Measurements from ENCODE around the gene PER1. TPM values are rescaled to one million over a fixed set of nuclear protein-coding genes. Genes with fewer than 3 reads are reported as not detected.

PER1 gene
- total and polyA plus RNA-seq, 9 of the 15 experiments (the other 6 are each of a cell fraction or from before 2014, with no cell fraction given): 0.13 to 26.0 (median 3.4) TPM

DNA sequence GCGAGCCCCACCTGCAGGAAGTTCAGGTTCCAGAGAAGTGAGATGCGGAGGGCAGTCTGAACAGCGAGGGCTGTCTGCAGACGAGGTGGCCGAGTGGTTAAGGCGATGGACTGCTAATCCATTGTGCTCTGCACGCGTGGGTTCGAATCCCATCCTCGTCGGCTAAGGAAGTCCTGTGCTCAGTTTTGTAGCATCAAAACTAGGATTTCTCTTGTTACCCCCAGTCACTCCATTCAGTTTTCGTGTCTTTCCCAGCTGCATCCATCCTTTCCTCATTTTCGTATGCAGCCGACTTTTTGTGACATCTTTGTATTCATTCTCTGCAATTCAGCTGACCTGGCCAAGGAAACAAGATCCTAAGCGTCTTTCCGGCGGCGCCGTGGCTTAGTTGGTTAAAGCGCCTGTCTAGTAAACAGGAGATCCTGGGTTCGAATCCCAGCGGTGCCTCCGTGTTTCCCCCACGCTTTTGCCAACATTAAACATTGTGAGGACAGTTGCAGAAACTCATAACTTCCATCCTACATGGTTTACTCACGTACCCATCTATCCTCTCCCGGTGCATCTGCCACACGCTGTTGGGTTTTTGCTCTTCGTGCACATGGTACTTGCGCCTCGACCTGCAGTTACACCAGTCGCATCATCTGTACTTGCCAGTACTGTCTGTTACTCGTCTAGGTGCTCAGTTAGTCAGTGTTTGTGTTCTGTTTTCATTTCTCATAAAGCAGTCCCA lies 34.7 kb upstream of the PER1 start:
- CTCF ChIA-PET (ENCODE audit: low intra/inter-chr PET ratio): interaction anchor here (0.6 to 1.3 kb wide), 3 partner anchors 25 to 50 kb away, joined by 3 to 5 read pairs (median 3); no protein-coding TSS in a partner anchor
- no peak for FAIRE-seq
- peaks cover 10% of the 10 kb centered on the region for H4K20me1 ChIP-seq (replicated peaks; ENCODE audit: control insufficient read depth, insufficient read depth, low read length)
- ATAC-seq: peak; percentile 53
- no peaks in the 10 kb centered on the region for H3K9me3 ChIP-seq (replicated peaks; ENCODE audit: control insufficient read depth, insufficient read depth, low read depth, low read length)
- no TSS peak for BruUV-seq (replicated peaks)
- in situ Hi-C loops (cut with MboI) (no loop called here), intact Hi-C loops (cut with micrococcal nuclease) (loop anchor here (1.0 to 10.0 kb wide), 5 partner anchors 34 to 118 kb away; no protein-coding TSS in a partner anchor)
- H3K27ac ChIP-seq (ENCODE audit: extremely low read depth, low read depth, low read length): peak overlapping the region; percentile 95
- POLR2A ChIA-PET: interaction anchor here (0.7 to 2.9 kb wide), 2 partner anchors 14 to 41 kb away, joined by 3 to 27 read pairs; no protein-coding TSS in a partner anchor
- H3K27me3 ChIP-seq (ENCODE audit: control insufficient read depth in 2 of 2, insufficient read depth in 2 of 2, low read length in 2 of 2): no peaks in the 10 kb centered on the region
- WGBS (ENCODE audit: insufficient coverage, low coverage, missing lambda C conversion rate): under 1% methylated on average over 29 of the region's 32 CpGs
- peak overlapping the region; percentile 97 for H2AFZ ChIP-seq (ENCODE audit: low read depth, low read length)
- H3K4me1 ChIP-seq (replicated peaks in 1 of 2; ENCODE audit: control insufficient read depth in 2 of 2, insufficient read depth in 2 of 2, low read length in 2 of 2): peaks cover 27 to 33% of the 10 kb centered on the region in 2 experiments
- no peaks in the 10 kb centered on the region for H3K9me1 ChIP-seq (ENCODE audit: control insufficient read depth, insufficient read depth, low read length)
- no peaks in the 10 kb centered on the region for H3K36me3 ChIP-seq (ENCODE audit: control insufficient read depth, insufficient read depth, low read length)
- peak overlapping the region; percentile 100 for H3K4me2 ChIP-seq (ENCODE audit: insufficient read depth, low read length)
- DNase-seq (ENCODE audit: extremely low read depth in 1 of 4, low spot score in 3 of 4): peak; percentile 47 to 92 (median 56)
- peaks cover 18% of the 10 kb centered on the region for H3K79me2 ChIP-seq (ENCODE audit: control insufficient read depth, insufficient read depth, low read length)
- H3K4me3 ChIP-seq: peak overlapping the region; percentile 94
- H3K9ac ChIP-seq (ENCODE audit: insufficient read depth in 1 of 2, low read depth in 2 of 2, low read length in 2 of 2): peak overlapping the region; percentile 81 to 93
- TF ChIP-seq ZNF282 (CRISPR knock-in tag; IDR thresholded peaks at IDR 0.05) (no peak), POLR3A (IDR thresholded peaks at IDR 0.05; ENCODE audit: borderline replicate concordance, extremely low read depth, insufficient read depth, insufficient read length) (peak; percentile 86), ZFP36 (IDR thresholded peaks at IDR 0.05; ENCODE audit: low read depth, low read length, partially characterized antibody) (peak; percentile 30), GTF2F1 (IDR thresholded peaks at IDR 0.05; ENCODE audit: low read depth, low read length) (peak; percentile 66), EP300 (IDR thresholded peaks at IDR 0.05; ENCODE audit: low read length) (peak; percentile 49; the same call in 1 of the 2 replicates), RB1 (IDR thresholded peaks at IDR 0.05; ENCODE audit: low read depth) (peak; percentile 24; the same call in 1 of the 2 replicates), POLR3G (IDR thresholded peaks at IDR 0.05; ENCODE audit: extremely low read depth, insufficient read length, insufficient replicate concordance) (peak; percentile 25), FIP1L1 (IDR thresholded peaks at IDR 0.05; ENCODE audit: low read depth, low read length, poor library complexity, severe bottlenecking) (no peak), CREM (IDR thresholded peaks at IDR 0.05; ENCODE audit: low read depth) (peak; percentile 65), ZC3H11A (IDR thresholded peaks at IDR 0.05; ENCODE audit: low read depth, low read length) (no peak), TEAD2 (tag; IDR thresholded peaks at IDR 0.05) (no peak), RFX5 (IDR thresholded peaks at IDR 0.05; ENCODE audit: low read depth, low read length) (peak; percentile 62; the same call in 1 of the 2 replicates), CHD2 (IDR thresholded peaks at IDR 0.05; ENCODE audit: low read depth, low read length) (0 out of 2 replicates have a peak, but pooled peaks have one; percentile 36), RBM14 (IDR thresholded peaks at IDR 0.05; ENCODE audit: borderline replicate concordance, insufficient read depth, low read depth, low read length) (no peak), FOXP1 (CRISPR knock-in tag; IDR thresholded peaks at IDR 0.05) (peak; percentile 72; the same call in 1 of the 2 replicates), SMAD4 (CRISPR knock-in tag; conservative IDR thresholded peaks at IDR 0.05) (0 out of 2 replicates have a peak, but pooled peaks have one; percentile 34)
- TF ChIP-seq, protein P1, sequence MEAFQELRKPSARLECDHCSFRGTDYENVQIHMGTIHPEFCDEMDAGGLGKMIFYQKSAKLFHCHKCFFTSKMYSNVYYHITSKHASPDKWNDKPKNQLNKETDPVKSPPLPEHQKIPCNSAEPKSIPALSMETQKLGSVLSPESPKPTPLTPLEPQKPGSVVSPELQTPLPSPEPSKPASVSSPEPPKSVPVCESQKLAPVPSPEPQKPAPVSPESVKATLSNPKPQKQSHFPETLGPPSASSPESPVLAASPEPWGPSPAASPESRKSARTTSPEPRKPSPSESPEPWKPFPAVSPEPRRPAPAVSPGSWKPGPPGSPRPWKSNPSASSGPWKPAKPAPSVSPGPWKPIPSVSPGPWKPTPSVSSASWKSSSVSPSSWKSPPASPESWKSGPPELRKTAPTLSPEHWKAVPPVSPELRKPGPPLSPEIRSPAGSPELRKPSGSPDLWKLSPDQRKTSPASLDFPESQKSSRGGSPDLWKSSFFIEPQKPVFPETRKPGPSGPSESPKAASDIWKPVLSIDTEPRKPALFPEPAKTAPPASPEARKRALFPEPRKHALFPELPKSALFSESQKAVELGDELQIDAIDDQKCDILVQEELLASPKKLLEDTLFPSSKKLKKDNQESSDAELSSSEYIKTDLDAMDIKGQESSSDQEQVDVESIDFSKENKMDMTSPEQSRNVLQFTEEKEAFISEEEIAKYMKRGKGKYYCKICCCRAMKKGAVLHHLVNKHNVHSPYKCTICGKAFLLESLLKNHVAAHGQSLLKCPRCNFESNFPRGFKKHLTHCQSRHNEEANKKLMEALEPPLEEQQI (IDR thresholded peaks at IDR 0.05): peak; percentile 87
- TF ChIP-seq, protein P2, sequence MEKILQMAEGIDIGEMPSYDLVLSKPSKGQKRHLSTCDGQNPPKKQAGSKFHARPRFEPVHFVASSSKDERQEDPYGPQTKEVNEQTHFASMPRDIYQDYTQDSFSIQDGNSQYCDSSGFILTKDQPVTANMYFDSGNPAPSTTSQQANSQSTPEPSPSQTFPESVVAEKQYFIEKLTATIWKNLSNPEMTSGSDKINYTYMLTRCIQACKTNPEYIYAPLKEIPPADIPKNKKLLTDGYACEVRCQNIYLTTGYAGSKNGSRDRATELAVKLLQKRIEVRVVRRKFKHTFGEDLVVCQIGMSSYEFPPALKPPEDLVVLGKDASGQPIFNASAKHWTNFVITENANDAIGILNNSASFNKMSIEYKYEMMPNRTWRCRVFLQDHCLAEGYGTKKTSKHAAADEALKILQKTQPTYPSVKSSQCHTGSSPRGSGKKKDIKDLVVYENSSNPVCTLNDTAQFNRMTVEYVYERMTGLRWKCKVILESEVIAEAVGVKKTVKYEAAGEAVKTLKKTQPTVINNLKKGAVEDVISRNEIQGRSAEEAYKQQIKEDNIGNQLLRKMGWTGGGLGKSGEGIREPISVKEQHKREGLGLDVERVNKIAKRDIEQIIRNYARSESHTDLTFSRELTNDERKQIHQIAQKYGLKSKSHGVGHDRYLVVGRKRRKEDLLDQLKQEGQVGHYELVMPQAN (IDR thresholded peaks at IDR 0.05; ENCODE audit: borderline replicate concordance): 0 out of 2 replicates have a peak, but pooled peaks have one; percentile 22

Measured in K562 (cell line).